Neural cell (in vitro differentiated cells): Measurements from ENCODE around the gene LAIR1. TPM values are rescaled to one million over a fixed set of nuclear protein-coding genes. Genes with fewer than 3 reads are reported as not detected.

ENCODE experiments used
- H2AFZ ChIP-seq: fragments of 200-600, 300-800 bp; sonication (generic), shearing (Covaris generic); 2 replicates; pipeline ENCODE4 v1.6.0; 2014; ENCODE audit warnings: low read depth, mild to moderate bottlenecking, antibody characterized with exemption, low read length, moderate library complexity
- H3F3A ChIP-seq: fragments of 200-600 bp; shearing (Covaris generic); 2 replicates; pipeline ENCODE4 v1.6.1; 2016; ENCODE audit warnings: mild to moderate bottlenecking, moderate library complexity, mixed read lengths, antibody characterized with exemption, low read length; ENCODE audit not compliant: insufficient read depth, poor library complexity, severe bottlenecking
- H3K27ac ChIP-seq: fragments of 200-600, 300-800 bp; sonication (generic), shearing (Covaris generic); 2 replicates; pipeline ENCODE4 v1.5.1; 2014; ENCODE audit warnings: mild to moderate bottlenecking, low read length, moderate library complexity
- H3K27me3 ChIP-seq: fragments of 300-800, 200-600 bp; sonication (generic), shearing (Covaris generic); 2 replicates; pipeline ENCODE4 v1.6.0; 2014; ENCODE audit warnings: mild to moderate bottlenecking, low read depth, low read length, moderate library complexity; ENCODE audit not compliant: insufficient read depth
- H3K36me3 ChIP-seq: fragments of 300-800, 200-600 bp; sonication (generic), shearing (Covaris generic); 2 replicates; pipeline ENCODE4 v1.5.1; 2014; ENCODE audit warnings: mild to moderate bottlenecking, antibody characterized with exemption, low read length, moderate library complexity; ENCODE audit not compliant: insufficient read depth
- H3K4me2 ChIP-seq: fragments of 300-800, 200-600 bp; sonication (generic), shearing (Covaris generic); 2 replicates; pipeline ENCODE4 v1.6.0; 2014; ENCODE audit warnings: mild to moderate bottlenecking, low read length
- H3K4me3 ChIP-seq: fragments of 300-800, 200-600 bp; sonication (generic), shearing (Covaris generic); 2 replicates; pipeline ENCODE4 v1.5.1; 2014; ENCODE audit warnings: mild to moderate bottlenecking, low read length, moderate library complexity
- H3K79me2 ChIP-seq: fragments of 200-600 bp; shearing (Covaris generic); replicated peaks from 2 replicates; pipeline ENCODE4 v1.6.0; 2014; ENCODE audit warnings: mild to moderate bottlenecking, low read length, moderate library complexity; ENCODE audit not compliant: insufficient read depth
- H3K9ac ChIP-seq: fragments of 300-800, 200-600 bp; sonication (generic), shearing (Covaris generic); 2 replicates; pipeline ENCODE4 v1.6.1; 2016; ENCODE audit warnings: mild to moderate bottlenecking, low read length, mixed read lengths
- H3K9me2 ChIP-seq: fragments of 200-600 bp; shearing (Covaris generic); 2 replicates; pipeline ENCODE4 v1.6.1; 2016; ENCODE audit warnings: mild to moderate bottlenecking, low read length, mixed read lengths; ENCODE audit not compliant: insufficient read depth
- H3K9me3 ChIP-seq: fragments of 200-600, 300-800 bp; sonication (generic), shearing (Covaris generic); 2 replicates; pipeline ENCODE4 v1.6.1; 2016; ENCODE audit warnings: mild to moderate bottlenecking, mixed run types, low read length, moderate library complexity, mixed read lengths
- H4K20me1 ChIP-seq: fragments of 200-600 bp; shearing (Covaris generic); 2 replicates; pipeline ENCODE4 v1.6.1; 2016; ENCODE audit warnings: mild to moderate bottlenecking, mixed run types; ENCODE audit not compliant: insufficient read depth
- EP300 ChIP-seq: fragments of 450-650 bp; conservative IDR thresholded peaks from 2 replicates; pipeline ENCODE4 v1.6.1; 2014; ENCODE audit warnings: antibody characterized with exemption, mild to moderate bottlenecking, moderate library complexity; ENCODE audit not compliant: poor library complexity, severe bottlenecking
- EZH2 ChIP-seq: fragments of 200-600, 300-800 bp; shearing (Covaris generic), sonication (generic); IDR thresholded peaks from 2 replicates; pipeline ENCODE4 v1.6.1; 2014; ENCODE audit warnings: antibody characterized with exemption, low read length, borderline replicate concordance, mild to moderate bottlenecking; ENCODE audit not compliant: insufficient read depth, poor library complexity, severe bottlenecking
- MXI1 ChIP-seq: fragments of 450-650 bp; conservative IDR thresholded peaks from 2 replicates; pipeline ENCODE4 v1.6.1; 2014; ENCODE audit warnings: antibody characterized with exemption, mild to moderate bottlenecking; ENCODE audit not compliant: poor library complexity, severe bottlenecking
- POLR2AphosphoS5 ChIP-seq: IDR thresholded peaks from 2 replicates; pipeline ENCODE4 v1.6.1; 2012
- RAD21 ChIP-seq: fragments of 450-650 bp; conservative IDR thresholded peaks from 2 replicates; pipeline ENCODE4 v1.6.1; 2014; ENCODE audit warnings: antibody characterized with exemption, mild to moderate bottlenecking, moderate library complexity
- SMC3 ChIP-seq: fragments of 450-650 bp; conservative IDR thresholded peaks from 2 replicates; pipeline ENCODE4 v1.6.1; 2014; ENCODE audit warnings: antibody characterized with exemption, mild to moderate bottlenecking, moderate library complexity; ENCODE audit not compliant: poor library complexity
- TAF1 ChIP-seq: IDR thresholded peaks from 2 replicates; pipeline ENCODE4 v1.6.1; 2012; ENCODE audit warnings: low read depth
- polyA plus RNA-seq: library from polyadenylated mRNA; depleted of rRNA; stranded (reverse); fragments of >200 nt; gene quantifications from 2 replicates; pipeline ENCODE4 v1.2.3, GENCODE V29; 2014
- TF ChIP-seq, protein P1 (sequence below): fragments of 450-650 bp; IDR thresholded peaks from 2 replicates; pipeline ENCODE4 v1.5.1; 2014; ENCODE audit warnings: antibody characterized with exemption, mild to moderate bottlenecking, moderate library complexity; ENCODE audit not compliant: poor library complexity, severe bottlenecking
- TF ChIP-seq, protein P2 (sequence below): IDR thresholded peaks from 2 replicates; pipeline ENCODE4 v1.6.1; 2012; ENCODE audit warnings: borderline replicate concordance

Gene LAIR1
- polyA plus RNA-seq, 1 donor from 2014 or later: not detected

DNA sequence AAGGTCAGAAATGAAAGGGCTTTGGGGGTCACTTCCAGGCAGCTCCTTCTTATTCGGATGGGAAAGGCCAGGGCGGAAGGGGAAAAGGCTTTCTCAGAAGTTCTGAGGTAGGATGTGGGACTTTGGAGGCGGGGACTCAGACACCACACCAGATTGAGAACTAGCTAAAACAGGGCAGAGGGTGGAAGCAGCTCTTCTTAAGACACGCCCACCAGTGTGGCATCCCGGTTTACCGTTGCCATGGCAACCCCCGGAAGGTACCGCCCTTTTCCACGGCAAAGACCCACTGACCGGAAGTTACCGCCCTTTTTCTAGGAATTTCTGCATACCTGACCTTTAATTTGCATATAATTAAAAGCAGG lies 48.0 kb downstream of the LAIR1 start:
- Histone ChIP-seq H3K27me3 (no peaks in the 10 kb centered on the region), H3K4me3 (no peak overlapping the region), H3K9ac (no peak overlapping the region), H4K20me1 (no peaks in the 10 kb centered on the region), H3F3A (no peaks in the 10 kb centered on the region), H3K9me2 (no peaks in the 10 kb centered on the region), H3K9me3 (no peaks in the 10 kb centered on the region), H2AFZ (no peak overlapping the region), H3K4me2 (no peak overlapping the region), H3K27ac (no peak overlapping the region), H3K79me2 (no peaks in the 10 kb centered on the region), H3K36me3 (no peaks in the 10 kb centered on the region)
- TF ChIP-seq, protein P1, sequence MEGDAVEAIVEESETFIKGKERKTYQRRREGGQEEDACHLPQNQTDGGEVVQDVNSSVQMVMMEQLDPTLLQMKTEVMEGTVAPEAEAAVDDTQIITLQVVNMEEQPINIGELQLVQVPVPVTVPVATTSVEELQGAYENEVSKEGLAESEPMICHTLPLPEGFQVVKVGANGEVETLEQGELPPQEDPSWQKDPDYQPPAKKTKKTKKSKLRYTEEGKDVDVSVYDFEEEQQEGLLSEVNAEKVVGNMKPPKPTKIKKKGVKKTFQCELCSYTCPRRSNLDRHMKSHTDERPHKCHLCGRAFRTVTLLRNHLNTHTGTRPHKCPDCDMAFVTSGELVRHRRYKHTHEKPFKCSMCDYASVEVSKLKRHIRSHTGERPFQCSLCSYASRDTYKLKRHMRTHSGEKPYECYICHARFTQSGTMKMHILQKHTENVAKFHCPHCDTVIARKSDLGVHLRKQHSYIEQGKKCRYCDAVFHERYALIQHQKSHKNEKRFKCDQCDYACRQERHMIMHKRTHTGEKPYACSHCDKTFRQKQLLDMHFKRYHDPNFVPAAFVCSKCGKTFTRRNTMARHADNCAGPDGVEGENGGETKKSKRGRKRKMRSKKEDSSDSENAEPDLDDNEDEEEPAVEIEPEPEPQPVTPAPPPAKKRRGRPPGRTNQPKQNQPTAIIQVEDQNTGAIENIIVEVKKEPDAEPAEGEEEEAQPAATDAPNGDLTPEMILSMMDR: no peak
- TF ChIP-seq TAF1: no peak
- TF ChIP-seq, protein P2, sequence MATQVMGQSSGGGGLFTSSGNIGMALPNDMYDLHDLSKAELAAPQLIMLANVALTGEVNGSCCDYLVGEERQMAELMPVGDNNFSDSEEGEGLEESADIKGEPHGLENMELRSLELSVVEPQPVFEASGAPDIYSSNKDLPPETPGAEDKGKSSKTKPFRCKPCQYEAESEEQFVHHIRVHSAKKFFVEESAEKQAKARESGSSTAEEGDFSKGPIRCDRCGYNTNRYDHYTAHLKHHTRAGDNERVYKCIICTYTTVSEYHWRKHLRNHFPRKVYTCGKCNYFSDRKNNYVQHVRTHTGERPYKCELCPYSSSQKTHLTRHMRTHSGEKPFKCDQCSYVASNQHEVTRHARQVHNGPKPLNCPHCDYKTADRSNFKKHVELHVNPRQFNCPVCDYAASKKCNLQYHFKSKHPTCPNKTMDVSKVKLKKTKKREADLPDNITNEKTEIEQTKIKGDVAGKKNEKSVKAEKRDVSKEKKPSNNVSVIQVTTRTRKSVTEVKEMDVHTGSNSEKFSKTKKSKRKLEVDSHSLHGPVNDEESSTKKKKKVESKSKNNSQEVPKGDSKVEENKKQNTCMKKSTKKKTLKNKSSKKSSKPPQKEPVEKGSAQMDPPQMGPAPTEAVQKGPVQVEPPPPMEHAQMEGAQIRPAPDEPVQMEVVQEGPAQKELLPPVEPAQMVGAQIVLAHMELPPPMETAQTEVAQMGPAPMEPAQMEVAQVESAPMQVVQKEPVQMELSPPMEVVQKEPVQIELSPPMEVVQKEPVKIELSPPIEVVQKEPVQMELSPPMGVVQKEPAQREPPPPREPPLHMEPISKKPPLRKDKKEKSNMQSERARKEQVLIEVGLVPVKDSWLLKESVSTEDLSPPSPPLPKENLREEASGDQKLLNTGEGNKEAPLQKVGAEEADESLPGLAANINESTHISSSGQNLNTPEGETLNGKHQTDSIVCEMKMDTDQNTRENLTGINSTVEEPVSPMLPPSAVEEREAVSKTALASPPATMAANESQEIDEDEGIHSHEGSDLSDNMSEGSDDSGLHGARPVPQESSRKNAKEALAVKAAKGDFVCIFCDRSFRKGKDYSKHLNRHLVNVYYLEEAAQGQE: no peak
- TF ChIP-seq EZH2: no peak
- TF ChIP-seq RAD21: no peak
- TF ChIP-seq MXI1: no peak
- TF ChIP-seq SMC3: no peak
- no peak for TF ChIP-seq EP300
- no peak for TF ChIP-seq POLR2AphosphoS5

GRCh38 chr19:54315956-54316355 lies 48.8 kb downstream of the LAIR1 start:
- H3K36me3 ChIP-seq: no peaks in the 10 kb centered on the region
- TF ChIP-seq EZH2: no peak
- TF ChIP-seq RAD21: no peak
- TF ChIP-seq EP300: no peak
- no peak for TF ChIP-seq TAF1
- TF ChIP-seq, protein P1: no peak
- TF ChIP-seq POLR2AphosphoS5: no peak
- TF ChIP-seq, protein P2: no peak
- TF ChIP-seq SMC3: no peak
- TF ChIP-seq MXI1: no peak
- no peaks in the 10 kb centered on the region for H3K79me2 ChIP-seq
- H3K27me3 ChIP-seq: no peaks in the 10 kb centered on the region
- H3F3A ChIP-seq: no peaks in the 10 kb centered on the region
- H3K4me2 ChIP-seq: no peak overlapping the region
- no peaks in the 10 kb centered on the region for H3K9me3 ChIP-seq
- no peak overlapping the region for H3K9ac ChIP-seq
- H3K9me2 ChIP-seq: no peaks in the 10 kb centered on the region
- no peaks in the 10 kb centered on the region for H4K20me1 ChIP-seq
- no peak overlapping the region for H2AFZ ChIP-seq
- H3K4me3 ChIP-seq: no peak overlapping the region
- no peak overlapping the region for H3K27ac ChIP-seq
